Activated CD4-positive, alpha-beta T cell treated with anti-CD3 and anti-CD28 coated beads, Interleukin-2, amount 50 U/mL, for 1 hour (primary cell): Measurements from ENCODE around the gene ADAM12.

Experiments
- DNase-seq: peaks from one replicate; pipeline ENCODE4 v3.0.0-alpha.2; 2020

Gene ADAM12

DNA sequence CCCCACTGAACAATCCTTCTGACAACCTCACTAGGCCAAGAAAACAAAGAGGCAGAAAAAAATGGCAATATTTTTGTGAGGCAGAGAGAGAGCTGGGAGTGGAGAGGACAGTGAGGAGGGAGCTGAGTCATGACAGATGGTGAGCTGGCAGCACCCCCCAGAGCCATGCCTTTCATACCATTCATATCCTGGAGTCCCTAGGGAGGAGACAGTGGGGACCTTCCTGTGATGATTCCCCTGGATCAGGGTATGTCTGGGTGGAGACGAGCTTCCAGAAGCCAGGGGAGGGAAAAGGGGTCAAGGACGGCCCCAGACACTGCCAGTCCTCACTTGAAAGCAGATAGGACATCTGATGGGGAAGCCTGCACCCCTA, 160.5 kb downstream of the ADAM12 start:
- no peak for DNase-seq

DNA sequence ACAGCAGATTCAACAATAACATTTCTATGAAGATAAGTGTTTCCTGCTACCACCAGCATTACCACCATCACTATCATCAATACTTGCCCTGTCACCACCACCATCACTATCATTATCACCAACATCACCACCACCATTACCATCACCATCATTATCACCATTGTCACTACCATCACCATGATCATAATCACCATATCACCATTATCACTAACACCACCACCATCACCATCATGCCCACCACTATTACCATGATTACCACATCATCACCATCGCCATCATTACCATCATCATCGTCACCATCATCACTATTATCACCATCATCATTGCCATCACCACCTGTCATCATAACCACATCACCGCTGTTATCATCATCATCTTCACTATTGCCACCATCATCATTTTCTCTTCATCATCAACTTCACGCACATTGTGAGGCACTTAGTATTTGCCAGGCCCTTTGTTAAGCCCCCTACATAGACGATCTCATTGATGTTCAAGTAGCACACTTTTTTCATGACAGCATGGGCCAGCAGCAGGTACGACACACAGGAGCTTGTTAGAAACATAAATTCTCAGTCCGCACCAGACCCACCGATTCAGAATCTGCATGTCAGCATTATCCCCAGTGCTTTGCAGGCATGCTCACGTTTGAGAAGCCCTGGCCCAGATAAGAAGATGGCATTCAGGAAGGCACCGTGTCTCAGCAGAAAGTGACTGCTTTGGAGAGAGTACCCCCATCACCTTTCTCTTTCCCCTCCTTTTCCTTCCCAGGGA, 161.1 kb downstream of the ADAM12 start:
- DNase-seq: no peak

DNA sequence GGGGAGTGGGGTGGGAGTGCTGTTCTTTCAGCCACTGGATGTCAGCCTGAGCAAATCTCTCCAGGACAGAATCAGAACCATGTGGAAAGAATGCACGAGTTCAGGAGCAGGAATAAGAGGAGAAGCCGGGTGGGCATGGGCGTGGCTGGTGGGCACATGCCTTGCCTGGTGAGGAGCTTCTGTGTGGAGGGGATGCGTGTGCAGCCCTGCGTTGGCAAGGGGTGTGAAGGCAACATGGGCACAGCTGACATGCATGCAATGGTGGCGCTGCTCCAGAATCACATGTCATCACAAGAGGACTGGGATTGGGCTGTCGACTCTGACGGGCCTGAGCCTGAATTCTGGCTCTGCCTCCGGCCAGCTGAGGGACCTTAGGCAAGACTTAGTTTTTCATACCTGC, 162.1 kb downstream of the ADAM12 start:
- DNase-seq: no peak

DNA sequence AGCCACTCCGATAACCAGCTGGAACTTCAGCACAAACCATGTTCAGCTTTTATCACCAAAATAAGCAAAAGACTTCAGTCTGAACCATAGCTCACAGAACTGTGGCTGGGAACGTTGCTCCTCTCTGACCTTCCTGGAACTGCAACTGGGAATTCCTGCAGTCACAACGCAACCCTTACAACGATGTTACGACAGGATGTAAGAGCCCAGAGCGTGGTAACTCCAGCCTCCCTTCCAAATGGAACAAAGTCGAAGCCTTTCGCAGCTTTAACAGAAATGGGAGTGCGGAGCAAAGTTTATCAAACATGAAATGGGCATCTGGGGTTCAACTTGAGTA, 162.6 kb downstream of the ADAM12 start:
- no peak for DNase-seq

DNA sequence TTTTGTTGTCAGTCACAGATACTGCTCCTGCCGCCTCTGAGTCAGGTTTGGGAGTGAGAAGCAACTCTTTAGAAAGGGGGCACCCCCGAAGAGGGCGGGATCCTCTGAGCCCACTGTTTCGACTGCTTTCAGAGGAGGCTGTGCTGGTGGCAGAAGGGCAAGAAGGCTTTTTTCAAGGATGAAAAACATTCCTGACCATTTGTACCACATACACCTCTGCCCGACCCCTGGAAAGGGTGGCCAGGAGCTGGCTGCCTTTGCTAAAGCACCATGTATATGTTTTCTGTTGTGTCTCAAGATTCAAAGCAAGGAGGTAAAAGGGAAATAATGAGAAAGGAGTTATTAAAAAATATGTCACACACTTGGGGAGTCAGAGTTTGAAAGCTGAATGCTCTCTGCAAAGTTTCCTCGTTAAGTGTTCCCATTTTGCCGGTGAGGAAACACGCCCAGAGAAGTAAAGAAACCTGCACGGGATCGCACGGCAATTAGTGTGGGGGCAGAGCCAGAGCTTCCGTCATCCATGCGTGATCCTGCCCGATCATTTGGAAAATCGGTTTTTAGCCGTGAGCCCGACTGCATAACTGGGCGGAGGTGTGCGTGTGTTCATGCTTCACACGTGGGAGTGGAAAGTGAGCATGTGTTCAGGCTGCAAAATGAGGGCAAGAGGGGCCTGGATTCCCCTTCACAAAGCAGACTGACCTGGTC, 163.2 kb downstream of the ADAM12 start:
- no peak for DNase-seq

DNA sequence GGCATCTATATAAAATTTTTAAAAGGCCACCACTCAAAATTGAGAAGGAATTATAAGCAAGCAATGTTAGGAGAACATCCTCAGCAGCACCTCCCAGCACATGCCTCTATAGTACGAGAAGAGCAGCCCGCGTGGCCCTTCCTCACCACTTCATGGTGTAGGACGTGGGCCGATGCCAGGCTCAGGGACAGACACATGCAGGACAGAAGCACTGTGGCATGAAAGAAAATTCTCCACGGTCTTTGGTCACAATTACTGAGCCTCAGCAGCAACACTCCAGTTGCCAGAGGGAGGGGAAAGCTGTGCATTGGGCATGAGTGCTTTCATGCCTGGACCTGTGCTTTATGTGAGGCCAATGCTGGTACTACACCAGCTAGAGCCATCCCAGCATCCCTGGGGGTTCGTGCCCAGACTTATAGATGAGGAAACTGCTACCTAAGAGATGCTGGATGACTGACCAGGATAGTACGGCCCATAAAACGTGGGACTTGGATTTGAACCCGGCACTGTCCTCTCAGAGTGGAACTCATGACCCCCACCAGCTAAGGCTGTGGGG, 164.7 kb downstream of the ADAM12 start:
- no peak for DNase-seq

DNA sequence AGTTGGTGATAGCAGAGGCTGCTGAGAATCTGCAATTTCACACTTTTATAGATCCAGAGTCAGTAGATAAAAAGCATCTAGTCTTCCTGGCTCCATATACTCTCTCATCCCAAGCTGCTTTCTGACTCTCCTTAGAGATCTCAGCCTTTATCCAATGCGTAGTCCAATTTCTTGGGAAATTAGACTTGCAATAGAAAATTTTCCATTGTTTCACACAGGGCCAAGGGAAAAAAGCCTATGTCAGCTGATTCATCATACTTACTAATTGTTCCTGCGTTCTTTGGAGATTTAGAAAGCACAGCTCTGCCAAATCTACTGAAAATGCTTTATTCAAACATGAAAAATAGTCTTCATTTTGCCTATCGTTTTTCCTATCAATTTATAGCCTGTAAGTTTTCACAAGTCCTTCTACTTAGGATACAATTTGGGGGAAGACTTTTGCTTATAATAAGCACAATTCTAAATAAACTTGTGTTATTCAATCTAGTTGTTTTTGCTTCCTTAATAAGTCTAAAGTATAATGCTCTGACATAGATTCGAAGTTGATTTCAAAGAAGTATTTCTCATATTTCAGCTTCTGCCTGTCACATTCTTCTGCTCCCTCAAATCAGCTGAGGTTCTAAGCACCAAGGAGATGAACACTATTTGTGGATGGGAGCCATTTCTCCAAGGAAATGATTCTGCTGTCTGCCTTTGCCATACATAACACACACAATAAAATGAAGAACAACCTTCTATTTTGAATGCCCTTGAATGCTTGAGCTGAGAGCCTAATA, 165.4 kb downstream of the ADAM12 start:
- no peak for DNase-seq

DNA sequence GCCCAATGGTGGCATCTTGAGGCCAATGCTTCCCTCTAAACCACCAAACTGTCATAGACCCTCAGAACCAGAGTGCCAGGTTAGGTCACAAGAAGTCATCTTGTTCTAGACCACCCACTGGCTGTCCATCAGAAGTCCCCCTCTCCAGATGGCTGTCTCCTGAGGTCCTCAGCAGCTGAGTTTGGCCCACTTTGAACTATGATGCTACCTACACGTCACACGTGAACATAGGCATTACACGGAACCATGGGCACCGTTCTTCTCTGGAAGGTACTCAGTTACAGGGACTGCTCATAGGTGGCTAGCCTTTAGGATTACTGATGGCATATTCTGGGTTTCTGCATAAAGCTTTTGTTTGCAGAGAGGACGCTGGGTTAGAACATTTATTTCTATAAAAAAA, 166.4 kb downstream of the ADAM12 start:
- DNase-seq: no peak

DNA sequence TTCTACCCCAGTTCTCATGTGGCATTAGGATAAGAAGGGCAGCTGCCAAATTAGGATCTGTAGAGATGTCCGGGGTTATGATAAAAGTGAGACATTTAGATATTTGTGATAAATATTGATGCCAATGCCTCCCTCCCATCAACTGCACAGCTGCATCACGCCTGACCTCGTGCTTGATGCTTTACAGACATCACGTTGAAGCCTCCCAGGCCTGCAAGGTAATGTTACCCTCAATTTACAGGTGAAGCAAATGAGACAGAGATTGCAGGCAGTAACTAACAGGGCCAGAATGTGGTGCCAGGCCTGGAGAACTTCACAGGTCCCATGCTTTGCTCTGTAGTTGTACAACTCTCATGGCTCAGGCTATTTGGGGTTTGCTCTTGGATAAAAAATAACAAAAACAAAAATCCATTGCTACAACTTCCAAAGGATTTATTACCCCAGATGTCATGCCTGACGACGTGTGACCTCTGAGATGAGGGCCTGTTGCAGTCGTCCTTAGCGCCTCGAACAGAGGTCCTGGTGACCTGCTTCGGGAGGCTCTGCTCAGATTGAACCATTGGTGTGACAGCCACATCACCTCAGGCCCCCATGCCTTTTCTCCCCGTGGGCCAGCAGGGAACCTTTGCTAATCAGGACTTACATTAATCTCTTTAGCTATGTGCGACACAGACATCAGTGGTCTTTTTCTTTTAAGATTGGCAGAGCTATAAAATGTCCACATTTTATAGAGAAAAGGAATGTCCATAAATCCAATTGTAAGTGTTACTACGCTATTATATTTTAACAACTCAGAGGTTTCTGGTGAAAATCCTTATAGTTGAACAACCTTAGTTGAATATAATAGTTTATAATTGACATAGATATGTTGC, 169.3 kb downstream of the ADAM12 start:
- no peak for DNase-seq

DNA sequence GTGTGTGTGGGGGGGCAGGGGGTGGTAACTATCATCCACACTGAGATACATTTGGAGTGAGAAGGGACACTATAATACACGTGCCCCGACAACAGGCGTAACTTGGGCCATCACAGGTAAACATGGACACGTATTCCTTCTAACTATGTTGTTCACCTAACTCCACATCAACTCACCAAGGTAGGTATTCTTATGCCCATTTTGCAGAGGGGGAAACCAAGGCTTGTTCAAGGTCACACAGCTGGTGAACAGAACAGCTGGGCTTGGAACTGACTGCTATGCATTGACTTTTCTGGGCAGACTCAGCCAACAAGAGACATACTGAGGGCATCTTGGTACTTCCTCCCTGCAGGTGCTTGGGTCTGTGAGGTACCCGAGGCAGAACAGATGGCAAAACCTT, 170.1 kb downstream of the ADAM12 start:
- DNase-seq: no peak

DNA sequence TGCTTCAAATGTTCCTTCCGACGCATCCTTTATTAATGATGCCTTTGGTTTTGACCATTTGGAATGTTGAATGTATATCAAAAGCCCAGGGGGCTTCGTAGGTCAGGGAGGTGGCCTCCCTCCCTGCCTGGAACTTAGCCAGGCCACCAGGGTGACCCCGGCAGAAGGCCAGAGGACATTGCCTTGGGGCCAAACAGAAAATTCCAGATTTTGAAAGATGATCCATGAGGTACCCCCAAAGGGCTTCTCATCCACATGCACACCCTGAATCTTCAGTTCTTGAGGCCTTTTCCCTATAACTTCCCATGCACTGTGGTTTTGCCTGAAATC, 171.7 kb downstream of the ADAM12 start:
- no peak for DNase-seq

DNA sequence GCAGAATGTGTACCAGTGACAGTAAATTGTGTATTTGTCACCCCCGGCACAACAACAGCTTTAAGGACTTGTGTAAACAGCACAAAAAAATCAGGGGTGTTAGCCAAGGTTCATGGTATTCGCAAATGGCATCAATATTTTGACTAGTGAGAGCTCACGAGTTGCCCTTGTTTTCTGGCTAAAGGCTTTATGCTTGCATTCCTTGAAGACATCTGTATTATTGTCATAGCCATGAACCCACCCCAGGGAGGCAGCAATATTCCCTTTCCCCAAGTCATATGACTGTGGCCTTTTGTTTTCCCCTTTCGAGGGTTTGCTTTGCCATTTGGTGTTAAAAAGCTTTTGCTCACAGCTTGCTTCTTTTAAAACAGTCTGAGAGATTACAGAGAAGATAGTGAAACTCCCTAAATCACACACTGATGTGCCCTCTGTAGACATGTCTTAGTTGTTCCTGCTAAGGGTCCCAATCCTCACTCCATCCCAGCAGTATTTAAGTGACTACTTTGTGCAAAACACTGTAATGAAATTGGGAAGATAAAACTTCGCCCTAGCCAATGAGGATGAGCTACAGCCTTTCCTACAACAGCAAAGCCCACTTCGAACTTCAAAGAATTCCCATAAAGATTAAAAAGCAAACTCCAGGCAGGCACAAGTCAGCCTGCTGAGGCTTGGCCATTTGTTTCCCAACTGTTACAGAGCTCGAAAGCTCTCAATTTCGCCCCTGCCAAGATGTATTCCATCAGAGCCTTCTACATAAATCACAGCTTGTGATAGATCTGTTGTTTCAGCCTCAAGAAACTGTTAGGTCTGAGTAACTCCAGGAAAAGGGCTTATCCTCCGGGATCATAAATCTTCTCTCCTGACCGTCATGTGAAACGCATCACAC, 172.3 kb downstream of the ADAM12 start:
- no peak for DNase-seq

DNA sequence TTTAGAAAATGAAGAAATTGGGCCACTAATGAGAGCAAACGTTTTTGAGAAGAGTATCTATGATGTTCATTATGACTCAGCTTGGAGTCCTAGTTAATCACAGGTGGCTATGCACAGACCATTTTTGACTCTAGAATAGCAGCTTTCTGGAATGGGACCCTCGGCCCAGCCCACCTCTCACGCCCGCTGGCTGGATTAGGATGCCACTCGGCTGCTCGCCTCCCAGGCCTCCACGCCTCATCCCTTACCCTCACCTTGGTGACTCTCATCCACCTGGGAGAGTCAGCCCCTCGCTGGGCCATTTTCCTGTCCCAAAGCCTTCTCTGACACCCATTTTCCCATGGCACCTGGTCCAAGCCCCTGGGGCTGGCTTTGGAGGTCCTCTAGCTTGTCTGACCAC, 173.6 kb downstream of the ADAM12 start:
- DNase-seq: no peak

DNA sequence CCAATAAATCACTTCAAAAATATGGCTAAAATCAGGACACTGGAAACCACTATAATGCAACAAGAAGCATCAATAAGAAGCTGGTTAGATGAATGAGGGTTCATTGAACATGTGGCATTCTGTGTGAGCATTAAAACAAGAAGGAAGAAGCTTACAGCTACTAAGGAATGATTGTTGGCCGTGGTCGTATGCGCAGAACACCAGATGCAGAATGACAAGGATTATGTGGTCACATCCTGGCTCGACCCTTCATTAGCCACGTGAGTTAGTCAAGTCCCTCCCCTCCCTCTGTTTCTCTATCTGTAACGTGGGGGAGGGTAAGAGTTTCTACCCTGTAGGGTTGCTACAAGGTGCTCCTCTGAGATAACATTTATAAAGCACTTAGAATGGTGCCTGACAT, 174.3 kb downstream of the ADAM12 start:
- no peak for DNase-seq

DNA sequence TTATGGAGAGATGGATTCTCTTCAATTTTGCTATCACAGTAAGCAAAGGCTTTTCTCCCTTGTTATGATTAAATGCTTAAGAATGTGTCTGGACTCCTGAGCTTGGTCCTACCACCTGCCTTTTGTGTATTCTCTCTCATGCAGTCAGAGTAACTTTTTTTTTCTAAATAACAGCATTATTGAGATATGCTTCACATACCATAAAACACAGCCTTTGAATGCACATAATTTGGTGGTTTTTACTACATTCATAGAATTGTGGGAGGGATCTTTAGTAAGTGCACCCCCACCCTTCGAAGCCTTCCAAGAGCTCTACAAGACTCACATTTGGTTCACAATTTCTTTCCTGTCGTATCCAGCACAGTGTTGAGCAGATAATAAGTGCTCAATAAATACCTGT, 175.5 kb downstream of the ADAM12 start:
- DNase-seq: no peak

DNA sequence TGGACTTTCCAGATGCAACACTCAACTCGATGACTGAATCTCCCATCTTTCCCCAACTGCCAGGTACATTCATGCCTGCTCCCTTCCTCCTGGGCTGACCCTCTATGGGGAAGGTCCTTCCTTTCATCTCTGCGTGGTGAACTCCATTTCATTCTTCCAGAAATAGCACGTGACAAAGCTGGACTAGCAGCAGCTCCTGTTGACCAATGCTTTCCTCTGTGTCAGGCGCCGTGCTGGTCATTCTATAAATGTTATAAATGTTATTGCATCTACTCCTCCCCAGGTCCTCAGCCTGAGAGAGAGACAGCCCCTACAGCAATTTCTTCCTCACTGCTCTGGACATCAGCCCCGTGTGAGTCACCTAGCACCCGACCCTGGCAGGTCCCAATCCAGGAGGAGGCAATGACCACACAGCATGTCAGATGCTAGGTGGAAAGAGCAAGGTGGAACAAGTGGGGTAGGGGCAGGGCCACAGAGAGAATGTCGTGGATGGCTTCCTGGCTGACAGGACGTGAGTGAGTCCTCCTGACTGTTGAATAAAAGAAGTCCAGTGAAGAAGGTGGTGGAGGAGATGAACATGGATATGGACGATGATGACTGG, 178.1 kb downstream of the ADAM12 start:
- DNase-seq: no peak

DNA sequence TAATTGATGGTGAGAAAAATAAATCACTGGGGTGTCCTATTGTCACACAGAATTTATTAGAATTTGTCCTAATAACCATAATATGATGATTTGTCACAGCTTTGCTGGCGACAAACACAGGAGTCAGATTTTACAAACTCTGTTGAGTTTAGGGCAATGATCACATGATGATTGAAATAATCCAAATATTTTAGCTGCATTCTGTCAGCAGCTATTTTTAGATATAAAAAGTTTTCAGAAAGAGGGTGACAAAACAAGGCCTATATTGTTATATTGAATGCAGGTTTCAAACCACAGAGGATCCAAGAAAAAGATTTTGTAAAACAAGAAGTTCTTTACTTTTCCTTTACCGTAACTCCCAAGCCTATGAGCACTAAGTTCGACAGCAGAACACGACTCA, 178.8 kb downstream of the ADAM12 start:
- DNase-seq: no peak

DNA sequence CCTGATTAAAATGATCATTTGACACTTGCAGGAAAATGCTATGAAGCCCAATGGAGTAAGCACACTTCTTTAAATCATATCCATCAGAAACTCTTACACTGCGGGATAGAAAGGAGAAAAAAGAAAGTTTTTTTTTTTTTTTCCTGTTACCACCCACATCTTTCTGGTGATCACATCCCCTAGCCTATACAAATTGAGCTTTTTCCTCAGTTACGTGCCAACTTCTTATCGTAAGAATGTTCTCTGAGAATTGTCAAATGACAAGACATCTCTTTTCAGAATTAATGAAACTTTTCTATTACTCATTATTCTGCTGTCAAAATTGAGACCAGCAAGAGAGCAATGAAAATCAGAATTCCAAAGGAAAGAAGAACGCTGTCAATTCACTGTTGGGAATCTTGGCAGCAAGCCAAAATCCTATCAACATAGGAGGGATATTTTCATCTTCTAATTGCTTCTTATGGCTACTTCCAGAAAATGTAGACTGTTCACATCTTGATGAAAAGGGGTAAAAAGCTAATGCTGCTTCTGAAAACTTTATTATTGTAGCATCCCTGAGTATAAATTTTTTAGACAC, 179.5 kb downstream of the ADAM12 start:
- no peak for DNase-seq

DNA sequence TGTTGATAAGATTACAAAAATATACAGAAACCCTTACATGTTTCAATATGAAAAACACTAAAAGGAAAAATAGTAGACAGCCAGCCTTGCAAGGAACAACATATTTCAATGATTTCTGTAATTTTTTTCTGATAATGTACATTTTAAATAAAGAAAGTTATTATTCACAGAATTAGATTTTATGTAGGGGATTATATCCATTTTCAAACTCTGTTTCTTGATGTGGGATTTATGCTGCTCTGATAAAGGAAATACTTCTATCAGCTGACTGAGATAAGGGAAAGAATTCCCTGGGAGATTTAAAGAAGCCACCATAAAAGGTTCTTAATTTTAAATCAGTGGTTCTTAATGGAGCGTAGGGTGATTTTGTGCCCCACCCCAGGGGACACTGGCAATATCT, 180.4 kb downstream of the ADAM12 start:
- DNase-seq: no peak

DNA sequence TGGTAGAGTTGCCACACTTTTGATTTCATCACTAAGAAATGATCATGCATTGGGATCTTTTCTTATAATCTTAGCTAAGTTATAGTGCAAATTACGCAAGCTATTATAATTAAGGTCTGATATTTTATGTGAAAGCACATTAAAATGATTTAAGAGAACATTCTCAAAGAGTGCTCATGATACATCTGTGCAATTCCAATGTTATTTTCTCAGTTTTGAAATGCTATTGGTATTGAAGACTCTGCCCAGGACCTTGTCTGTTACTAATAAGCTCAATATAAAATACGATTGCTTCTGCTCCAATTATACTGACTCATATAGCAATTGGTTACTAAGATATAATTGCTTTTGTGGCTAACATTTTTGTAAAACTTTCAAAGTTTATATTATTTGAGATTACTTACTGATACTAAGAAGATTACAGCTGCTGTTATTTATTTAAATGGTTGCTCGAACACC, 180.9 kb downstream of the ADAM12 start:
- DNase-seq: no peak
